Pancreas (tissue), 10 donors: ENCODE data around the gene APOA5. TPM values are rescaled to one million over a fixed set of nuclear protein-coding genes. Genes with fewer than 3 reads are reported as not detected.

ENCODE experiments used
- ATAC-seq, 4 donors: fragments of 200-7000 bp; cut with Tn5 transposase; one replicate each; pipeline versions ENCODE4 v1.8.0 to v1.9.1; 2020; ENCODE audit warnings: mild to moderate bottlenecking in 4 of 4, moderate library complexity in 4 of 4
- DNase-seq, 6 donors: peaks; one replicate each; pipeline ENCODE4 v3.0.0-alpha.2; 2020
- FAIRE-seq: peaks from 2 replicates; lab custom pipeline; 2012; peaks lifted over from hg19 to GRCh38; lab: Jason Lieb, UNC
- H3K27ac ChIP-seq, 4 donors: fragments of 200-600 bp; sonication (generic); 1 replicate in 3 of 4; 2 replicates in 1 of 4; pipeline versions ENCODE4 v1.5.0 to v1.8.0; 2020
- H3K27me3 ChIP-seq, 4 donors: fragments of 200-600 bp; one replicate each; pipeline ENCODE4 v1.8.0; 2021
- H3K36me3 ChIP-seq, 3 donors: fragments of 200-600 bp; sonication (generic) in 1 of 3; one replicate each; pipeline versions ENCODE4 v1.5.0 to v1.8.0; 2020 to 2021
- H3K4me1 ChIP-seq, 3 donors: fragments of 200-600 bp; one replicate each; pipeline ENCODE4 v1.8.0; 2021
- H3K4me3 ChIP-seq, 4 donors: fragments of 200-600 bp; sonication (generic) in 2 of 4; one replicate each; pipeline versions ENCODE4 v1.5.0 to v1.8.0; 2020 to 2021
- H3K9me3 ChIP-seq, 4 donors: fragments of 200-600 bp; one replicate each; pipeline ENCODE4 v1.8.0; 2021
- WGBS, 2 donors: extraction: QIAGEN DNeasy Blood & Tissue Kit; methylation state at CpG; one replicate each; pipeline ENCODE4 v1.1.7; 2013; 5-methylcytosine and 5-hydroxymethylcytosine counted together
- intact Hi-C, 3 donors: fragments of 100-400 bp; cut with DNase I; formaldehyde crosslinking; loops; one replicate each; pipeline versions ENCODE4 v1.11.1 to v1.14.2; 2022
- polyA plus RNA-seq, 2 donors: library from polyadenylated mRNA; stranded (reverse); fragments of 200-250 nt; gene quantifications; one replicate each; pipeline ENCODE4 v1.2.3, GENCODE V29; 2013
- total RNA-seq, 6 donors: library from RNA; stranded (reverse); fragmentation: NEBNext Ultra II Directional in 4 of 6; extraction: Animal tissue kit (Norgen Biotek cat#: 25700) in 4 of 6; gene quantifications; one replicate each; pipeline versions ENCODE4 v1.2.1 to v1.2.4, GENCODE V29; 2021 to 2023
- TF ChIP-seq, protein P1 (sequence below), 4 donors: fragments of 200-600 bp; sonication (generic) in 3 of 4; IDR thresholded peaks; one replicate each; pipeline versions ENCODE4 v1.5.0 to v1.8.0; 2021; ENCODE audit warnings: antibody characterized with exemption in 4 of 4
- donor health status: healthy with polysubstance abuse.
- donor health status: DM: no; HTN: no; CAD: no; lungs with moderate emphysema.
- donor health status: DM: no; HTN: no; CAD: no.
- donor health status: control.
- donor health status: control.
- donor health status: Bipolar disorder and iron deficiency.
- donor health status: DM: yes; HTN: yes; CAD: no.
- donor health status: DM: no; HTN: no; CAD: no.
- donor health status: DM: no; HTN: no; CAD: no.
- donor health status: DM: yes; HTN: yes; CAD: no.

APOA5 gene
- total and polyA plus RNA-seq, 8 donors = 0.60 to 4.0 (median 1.1) TPM; not detected in 2

DNA sequence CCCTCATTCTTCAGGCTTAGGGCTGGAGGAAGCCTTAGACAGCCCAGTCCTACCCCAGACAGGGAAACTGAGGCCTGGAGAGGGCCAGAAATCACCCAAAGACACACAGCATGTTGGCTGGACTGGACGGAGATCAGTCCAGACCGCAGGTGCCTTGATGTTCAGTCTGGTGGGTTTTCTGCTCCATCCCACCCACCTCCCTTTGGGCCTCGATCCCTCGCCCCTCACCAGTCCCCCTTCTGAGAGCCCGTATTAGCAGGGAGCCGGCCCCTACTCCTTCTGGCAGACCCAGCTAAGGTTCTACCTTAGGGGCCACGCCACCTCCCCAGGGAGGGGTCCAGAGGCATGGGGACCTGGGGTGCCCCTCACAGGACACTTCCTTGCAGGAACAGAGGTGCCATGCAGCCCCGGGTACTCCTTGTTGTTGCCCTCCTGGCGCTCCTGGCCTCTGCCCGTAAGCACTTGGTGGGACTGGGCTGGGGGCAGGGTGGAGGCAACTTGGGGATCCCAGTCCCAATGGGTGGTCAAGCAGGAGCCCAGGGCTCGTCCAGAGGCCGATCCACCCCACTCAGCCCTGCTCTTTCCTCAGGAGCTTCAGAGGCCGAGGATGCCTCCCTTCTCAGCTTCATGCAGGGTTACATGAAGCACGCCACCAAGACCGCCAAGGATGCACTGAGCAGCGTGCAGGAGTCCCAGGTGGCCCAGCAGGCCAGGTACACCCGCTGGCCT lies 38.7 kb upstream of the APOA5 start:
- H3K4me3 ChIP-seq = no peak overlapping the region
- peaks cover 0 to 6% (median 3%) of the 10 kb centered on the region in 3 donors for H3K4me1 ChIP-seq
- DNase-seq = peak in 1 of 6 donors; percentile 75
- TF ChIP-seq, protein P1, sequence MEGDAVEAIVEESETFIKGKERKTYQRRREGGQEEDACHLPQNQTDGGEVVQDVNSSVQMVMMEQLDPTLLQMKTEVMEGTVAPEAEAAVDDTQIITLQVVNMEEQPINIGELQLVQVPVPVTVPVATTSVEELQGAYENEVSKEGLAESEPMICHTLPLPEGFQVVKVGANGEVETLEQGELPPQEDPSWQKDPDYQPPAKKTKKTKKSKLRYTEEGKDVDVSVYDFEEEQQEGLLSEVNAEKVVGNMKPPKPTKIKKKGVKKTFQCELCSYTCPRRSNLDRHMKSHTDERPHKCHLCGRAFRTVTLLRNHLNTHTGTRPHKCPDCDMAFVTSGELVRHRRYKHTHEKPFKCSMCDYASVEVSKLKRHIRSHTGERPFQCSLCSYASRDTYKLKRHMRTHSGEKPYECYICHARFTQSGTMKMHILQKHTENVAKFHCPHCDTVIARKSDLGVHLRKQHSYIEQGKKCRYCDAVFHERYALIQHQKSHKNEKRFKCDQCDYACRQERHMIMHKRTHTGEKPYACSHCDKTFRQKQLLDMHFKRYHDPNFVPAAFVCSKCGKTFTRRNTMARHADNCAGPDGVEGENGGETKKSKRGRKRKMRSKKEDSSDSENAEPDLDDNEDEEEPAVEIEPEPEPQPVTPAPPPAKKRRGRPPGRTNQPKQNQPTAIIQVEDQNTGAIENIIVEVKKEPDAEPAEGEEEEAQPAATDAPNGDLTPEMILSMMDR (IDR thresholded peaks at IDR 0.05) = no peak
- no peaks in the 10 kb centered on the region for H3K36me3 ChIP-seq
- no peak for FAIRE-seq
- H3K27me3 ChIP-seq = no peaks in the 10 kb centered on the region
- no peak overlapping the region for H3K27ac ChIP-seq
- intact Hi-C loops = loop anchor here in 1 of 3 donors (5.0 kb wide), 1 partner anchor 38 kb away; the partner anchor contains the start of gene APOA5
- H3K9me3 ChIP-seq = no peaks in the 10 kb centered on the region
- ATAC-seq = no peak
- 91 to 92% methylated on average over 17 of the region's 17 CpGs for WGBS, 2 donors

- ATAC-seq (no peak), FAIRE-seq (no peak)
- intact Hi-C loops = loop anchor here in 1 of 3 donors (5.0 kb wide), 1 partner anchor 37 kb away; the partner anchor contains the start of gene APOA5
These were observed 38.0 kb upstream of the APOA5 start, which contains the start of gene APOC3 for GRCh38 chr11:116829525-116830183. Gene APOC3 (plus strand): TSS chr11:116829907. CDS start chr11:116830583, 676 bp downstream.

DNA sequence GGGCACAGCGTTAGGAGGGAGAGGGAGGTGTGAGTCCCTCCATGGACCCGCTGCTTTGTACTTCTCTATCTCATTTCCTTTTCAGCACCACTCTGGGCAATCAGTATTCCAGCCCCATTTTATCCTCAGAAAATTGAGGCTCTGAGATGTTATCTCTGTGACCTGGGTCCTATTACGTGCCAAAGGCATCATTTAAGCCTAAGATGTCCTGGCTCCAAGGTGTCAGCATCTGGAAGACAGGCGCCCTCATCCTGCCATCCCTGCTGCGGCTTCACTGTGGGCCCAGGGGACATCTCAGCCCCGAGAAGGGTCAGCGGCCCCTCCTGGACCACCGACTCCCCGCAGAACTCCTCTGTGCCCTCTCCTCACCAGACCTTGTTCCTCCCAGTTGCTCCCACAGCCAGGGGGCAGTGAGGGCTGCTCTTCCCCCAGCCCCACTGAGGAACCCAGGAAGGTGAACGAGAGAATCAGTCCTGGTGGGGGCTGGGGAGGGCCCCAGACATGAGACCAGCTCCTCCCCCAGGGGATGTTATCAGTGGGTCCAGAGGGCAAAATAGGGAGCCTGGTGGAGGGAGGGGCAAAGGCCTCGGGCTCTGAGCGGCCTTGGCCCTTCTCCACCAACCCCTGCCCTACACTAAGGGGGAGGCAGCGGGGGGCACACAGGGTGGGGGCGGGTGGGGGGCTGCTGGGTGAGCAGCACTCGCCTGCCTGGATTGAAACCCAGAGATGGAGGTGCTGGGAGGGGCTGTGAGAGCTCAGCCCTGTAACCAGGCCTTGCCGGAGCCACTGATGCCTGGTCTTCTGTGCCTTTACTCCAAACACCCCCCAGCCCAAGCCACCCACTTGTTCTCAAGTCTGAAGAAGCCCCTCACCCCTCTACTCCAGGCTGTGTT lies 37.2 kb upstream of the APOA5 start:
- WGBS, 2 donors = 67 to 72% methylated on average over 11 to 16 of the region's 16 CpGs
- ATAC-seq = peak in 1 of 4 donors; percentile 25
- H3K27ac ChIP-seq = no peak overlapping the region

More at GRCh38 chr11:116829525-116830183, 38.0 kb upstream of the APOA5 start, which contains the start of gene APOC3:
- TF ChIP-seq, protein P1 (IDR thresholded peaks at IDR 0.05) = no peak
- H3K9me3 ChIP-seq = no peaks in the 10 kb centered on the region
- H3K36me3 ChIP-seq = no peaks in the 10 kb centered on the region
- H3K27ac ChIP-seq = no peak within 1 kb of the TSS
- no peaks in the 10 kb centered on the region for H3K27me3 ChIP-seq
- 82 to 88% methylated on average over 9 of the region's 9 CpGs for WGBS, 2 donors
- H3K4me1 ChIP-seq = peaks cover 0 to 6% (median 0%) of the 10 kb centered on the region in 3 donors
- no peak within 1 kb of the TSS for H3K4me3 ChIP-seq
- DNase-seq = peak in 1 of 6 donors; percentile 56

DNA sequence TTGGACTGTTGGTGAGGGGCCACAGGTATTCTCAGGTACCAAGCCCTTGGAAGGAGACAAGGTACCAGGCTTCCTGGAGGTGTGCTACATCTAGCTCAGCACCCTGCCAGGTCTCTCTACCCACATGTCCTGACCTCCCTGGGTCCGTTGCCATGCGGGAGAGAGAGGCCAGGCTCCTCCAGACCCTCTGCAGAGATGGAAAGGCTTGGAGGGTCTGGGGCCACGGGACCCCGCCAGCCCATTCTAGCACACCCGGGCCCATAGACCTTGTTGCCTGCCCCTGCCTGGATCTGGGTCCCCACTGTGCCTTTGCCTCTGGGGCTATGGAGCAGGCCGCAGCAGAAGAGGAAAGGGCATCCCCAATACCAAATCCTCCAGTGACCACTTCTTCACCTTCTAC lies 35.8 kb upstream of the APOA5 start:
- FAIRE-seq (no peak), ATAC-seq (no peak), DNase-seq (no peak)
- Histone ChIP-seq H3K27me3 (no peaks in the 10 kb centered on the region), H3K4me3 (no peak overlapping the region), H3K36me3 (no peaks in the 10 kb centered on the region), H3K9me3 (no peaks in the 10 kb centered on the region), H3K27ac (no peak overlapping the region), H3K4me1 (peaks cover 0 to 6% (median 0%) of the 10 kb centered on the region in 3 donors)
- TF ChIP-seq, protein P1 (IDR thresholded peaks at IDR 0.05) = no peak
- 87 to 92% methylated on average over 6 of the region's 6 CpGs for WGBS, 2 donors
- intact Hi-C loops = no loop called here

More for the DNA sequence above, 37.2 kb upstream of the APOA5 start:
- Histone ChIP-seq H3K9me3 (no peaks in the 10 kb centered on the region), H3K4me3 (no peak overlapping the region), H3K36me3 (no peaks in the 10 kb centered on the region), H3K27me3 (no peaks in the 10 kb centered on the region), H3K4me1 (peaks cover 0 to 6% (median 0%) of the 10 kb centered on the region in 3 donors)
- intact Hi-C loops = no loop called here
- FAIRE-seq (no peak), DNase-seq (no peak)
- TF ChIP-seq, protein P1 (IDR thresholded peaks at IDR 0.05) = no peak
